ENCODE data around the gene PCDHA1.

Gene PCDHA1

DNA sequence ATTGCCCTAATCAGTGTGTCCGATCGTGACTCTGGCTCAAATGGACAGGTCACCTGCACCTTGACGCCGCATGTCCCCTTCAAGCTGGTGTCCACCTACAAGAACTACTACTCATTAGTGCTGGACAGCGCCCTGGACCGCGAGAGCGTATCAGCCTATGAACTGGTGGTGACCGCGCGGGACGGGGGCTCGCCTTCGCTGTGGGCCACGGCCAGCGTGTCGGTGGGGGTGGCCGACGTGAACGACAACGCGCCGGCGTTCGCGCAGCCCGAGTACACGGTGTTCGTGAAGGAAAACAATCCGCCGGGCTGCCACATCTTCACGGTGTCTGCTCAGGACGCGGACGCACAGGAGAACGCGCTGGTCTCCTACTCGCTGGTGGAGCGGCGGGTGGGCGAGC lies 97.4 kb downstream of the PCDHA1 start:
- H3K27me3 Mint-ChIP-seq, result peaks cover 8% of the 10 kb centered on the region
- DNase-seq (ENCODE audit: low spot score in 2 of 2) (no peak), ATAC-seq (ENCODE audit: low read depth) (no peak)
- H3K4me1 Mint-ChIP-seq, result no peaks in the 10 kb centered on the region
- H3K4me3 Mint-ChIP-seq, result no peak overlapping the region
- H3K27ac Mint-ChIP-seq, result no peak overlapping the region
- no peaks in the 10 kb centered on the region for H3K36me3 Mint-ChIP-seq
- H3K9me3 Mint-ChIP-seq, result peaks cover 11% of the 10 kb centered on the region

DNA sequence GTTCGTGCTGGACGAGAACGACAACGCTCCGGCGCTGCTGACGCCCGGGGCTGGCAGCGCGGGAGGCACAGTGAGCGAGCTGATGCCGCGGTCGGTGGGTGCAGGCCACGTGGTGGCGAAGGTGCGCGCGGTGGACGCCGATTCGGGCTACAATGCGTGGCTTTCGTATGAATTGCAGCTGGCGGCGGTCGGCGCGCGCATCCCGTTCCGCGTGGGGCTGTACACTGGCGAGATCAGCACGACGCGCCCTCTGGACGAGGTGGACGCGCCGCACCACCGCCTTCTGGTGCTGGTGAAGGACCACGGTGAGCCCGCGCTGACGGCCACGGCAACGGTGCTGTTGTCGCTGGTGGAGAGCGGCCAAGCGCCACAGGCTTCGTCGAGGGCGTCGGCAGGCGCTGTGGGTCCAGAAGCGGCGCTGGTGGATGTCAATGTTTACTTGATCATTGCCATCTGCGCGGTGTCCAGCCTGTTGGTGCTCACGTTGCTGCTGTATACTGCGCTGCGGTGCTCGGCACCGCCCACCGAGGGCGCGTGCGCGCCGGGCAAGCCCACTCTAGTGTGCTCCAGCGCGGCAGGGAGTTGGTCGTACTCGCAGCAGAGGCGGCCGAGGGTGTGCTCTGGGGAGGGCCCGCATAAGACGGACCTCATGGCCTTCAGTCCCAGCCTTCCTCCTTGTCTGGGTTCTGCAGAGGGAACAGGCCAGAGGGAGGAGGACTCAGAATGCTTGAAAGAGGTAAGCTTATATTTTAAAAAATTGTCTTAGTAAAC lies 98.2 kb downstream of the PCDHA1 start:
- H3K27me3 Mint-ChIP-seq, result peaks cover 7% of the 10 kb centered on the region
- H3K9me3 Mint-ChIP-seq, result peaks cover 10% of the 10 kb centered on the region
- DNase-seq (ENCODE audit: low spot score in 2 of 2), result no peak
- H3K36me3 Mint-ChIP-seq, result no peaks in the 10 kb centered on the region
- no peak overlapping the region for H3K27ac Mint-ChIP-seq
- ATAC-seq (ENCODE audit: low read depth), result no peak
- H3K4me3 Mint-ChIP-seq, result no peak overlapping the region
- no peaks in the 10 kb centered on the region for H3K4me1 Mint-ChIP-seq

DNA sequence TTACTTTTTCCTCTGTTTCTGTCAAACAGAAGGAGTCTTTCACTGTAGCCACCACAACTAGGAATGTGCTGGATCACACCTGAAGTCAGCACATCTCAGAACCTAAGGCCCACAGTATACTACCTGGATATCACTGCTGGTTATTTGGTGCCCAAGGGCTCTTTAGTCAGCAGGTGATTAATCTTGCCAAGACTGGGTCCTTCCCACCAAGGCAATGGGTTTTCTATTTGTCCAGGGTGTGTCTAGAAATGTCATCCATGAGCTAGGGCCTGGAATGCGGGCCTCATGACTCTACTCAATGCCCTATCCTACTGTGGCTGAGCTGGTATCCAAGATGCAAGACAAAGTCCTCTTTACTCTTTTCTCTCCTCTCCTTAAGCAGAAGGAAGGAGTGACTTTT lies 130.4 kb downstream of the PCDHA1 start:
- DNase-seq (ENCODE audit: low spot score in 2 of 2), result no peak
- H3K4me1 Mint-ChIP-seq, result no peaks in the 10 kb centered on the region
- no peaks in the 10 kb centered on the region for H3K36me3 Mint-ChIP-seq
- H3K9me3 Mint-ChIP-seq, result peaks cover 6% of the 10 kb centered on the region
- ATAC-seq (ENCODE audit: low read depth), result no peak
- H3K4me3 Mint-ChIP-seq, result no peak overlapping the region
- H3K27ac Mint-ChIP-seq, result no peak overlapping the region
- no peaks in the 10 kb centered on the region for H3K27me3 Mint-ChIP-seq

- Mint-ChIP-seq H3K4me1 (no peaks in the 10 kb centered on the region), H3K4me3 (no peak overlapping the region), H3K36me3 (no peaks in the 10 kb centered on the region), H3K9me3 (no peaks in the 10 kb centered on the region), H3K27me3 (peaks cover 10% of the 10 kb centered on the region), H3K27ac (no peak overlapping the region)
- ATAC-seq (ENCODE audit: low read depth) (no peak), DNase-seq (ENCODE audit: low spot score in 2 of 2) (no peak)
Observed at GRCh38 chr5:140923601-140924000, 137.7 kb downstream of the PCDHA1 start.

DNA sequence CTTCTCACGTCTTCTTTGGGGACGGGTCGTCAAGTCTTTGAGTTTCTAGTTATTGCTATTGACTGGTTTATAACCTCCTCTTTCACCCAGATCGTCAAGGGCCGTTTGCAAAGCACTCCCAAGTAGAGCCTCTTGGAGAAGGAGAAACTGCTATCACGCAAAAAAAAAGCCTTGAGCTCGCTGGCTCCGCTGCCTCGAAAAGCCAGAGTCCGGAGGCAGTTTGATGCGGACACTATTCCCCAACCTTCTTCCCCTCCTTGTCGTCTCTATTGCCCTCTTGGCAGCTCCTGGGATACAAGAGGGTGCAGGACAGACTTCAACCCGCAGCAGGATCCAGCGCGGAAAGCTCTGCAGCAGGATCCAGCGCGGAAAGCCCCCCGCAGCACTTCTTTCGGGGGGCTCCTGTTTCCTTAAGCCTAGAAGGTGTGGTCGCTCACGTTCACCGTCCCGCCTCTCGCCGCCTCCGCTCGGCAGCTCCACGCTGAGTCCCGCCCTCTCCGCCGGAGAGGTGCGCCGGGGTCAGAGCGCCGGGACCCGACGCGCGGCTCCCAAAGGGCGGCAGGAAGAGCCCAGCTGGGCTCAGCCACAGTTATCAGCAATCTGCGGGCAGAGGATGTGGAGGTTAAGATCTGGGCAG lies 140.0 kb downstream of the PCDHA1 start, which contains the start of gene PCDHAC1:
Gene PCDHAC1 (plus strand): TSS at position 494 of the 637 bp plus-strand sequence. CDS start 594 bp downstream, outside the sequence.
- peak within 1 kb of the TSS; percentile 17 for H3K4me3 Mint-ChIP-seq
- H3K27me3 Mint-ChIP-seq, result peaks cover 10% of the 10 kb centered on the region
- ATAC-seq (ENCODE audit: low read depth), result no peak
- no peak for DNase-seq (ENCODE audit: low spot score in 2 of 2)
- no peak within 1 kb of the TSS for H3K27ac Mint-ChIP-seq
- no peaks in the 10 kb centered on the region for H3K4me1 Mint-ChIP-seq
- H3K36me3 Mint-ChIP-seq, result no peaks in the 10 kb centered on the region
- no peaks in the 10 kb centered on the region for H3K9me3 Mint-ChIP-seq

GRCh38 chr5:140926443-140927227 lies 140.7 kb downstream of the PCDHA1 start:
- H3K36me3 Mint-ChIP-seq, result no peaks in the 10 kb centered on the region
- H3K27me3 Mint-ChIP-seq, result peaks cover 10% of the 10 kb centered on the region
- no peak for ATAC-seq (ENCODE audit: low read depth)
- no peak for DNase-seq (ENCODE audit: low spot score in 2 of 2)
- no peaks in the 10 kb centered on the region for H3K9me3 Mint-ChIP-seq
- no peaks in the 10 kb centered on the region for H3K4me1 Mint-ChIP-seq
- no peak overlapping the region for H3K27ac Mint-ChIP-seq
- H3K4me3 Mint-ChIP-seq, result peak overlapping the region; percentile 17

DNA sequence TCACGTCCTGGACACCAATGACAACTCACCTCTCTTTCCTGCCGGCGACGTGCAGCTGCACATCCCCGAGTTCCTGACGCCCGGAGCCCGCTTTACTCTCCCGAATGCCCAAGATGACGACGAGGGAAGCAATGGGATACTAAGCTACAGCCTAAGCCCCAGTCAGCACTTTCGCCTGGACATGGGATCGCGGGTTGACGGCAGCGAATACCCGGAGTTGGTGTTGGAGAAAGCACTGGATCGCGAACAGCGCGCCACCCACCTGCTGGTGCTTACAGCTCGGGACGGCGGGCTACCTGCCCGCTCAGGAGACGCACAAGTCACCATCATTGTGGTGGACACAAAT lies 141.3 kb downstream of the PCDHA1 start:
- H3K27me3 Mint-ChIP-seq, result peaks cover 10% of the 10 kb centered on the region
- H3K27ac Mint-ChIP-seq, result no peak overlapping the region
- H3K4me3 Mint-ChIP-seq, result no peak overlapping the region
- no peak for ATAC-seq (ENCODE audit: low read depth)
- H3K9me3 Mint-ChIP-seq, result no peaks in the 10 kb centered on the region
- H3K4me1 Mint-ChIP-seq, result no peaks in the 10 kb centered on the region
- DNase-seq (ENCODE audit: low spot score in 2 of 2), result no peak
- H3K36me3 Mint-ChIP-seq, result no peaks in the 10 kb centered on the region

DNA sequence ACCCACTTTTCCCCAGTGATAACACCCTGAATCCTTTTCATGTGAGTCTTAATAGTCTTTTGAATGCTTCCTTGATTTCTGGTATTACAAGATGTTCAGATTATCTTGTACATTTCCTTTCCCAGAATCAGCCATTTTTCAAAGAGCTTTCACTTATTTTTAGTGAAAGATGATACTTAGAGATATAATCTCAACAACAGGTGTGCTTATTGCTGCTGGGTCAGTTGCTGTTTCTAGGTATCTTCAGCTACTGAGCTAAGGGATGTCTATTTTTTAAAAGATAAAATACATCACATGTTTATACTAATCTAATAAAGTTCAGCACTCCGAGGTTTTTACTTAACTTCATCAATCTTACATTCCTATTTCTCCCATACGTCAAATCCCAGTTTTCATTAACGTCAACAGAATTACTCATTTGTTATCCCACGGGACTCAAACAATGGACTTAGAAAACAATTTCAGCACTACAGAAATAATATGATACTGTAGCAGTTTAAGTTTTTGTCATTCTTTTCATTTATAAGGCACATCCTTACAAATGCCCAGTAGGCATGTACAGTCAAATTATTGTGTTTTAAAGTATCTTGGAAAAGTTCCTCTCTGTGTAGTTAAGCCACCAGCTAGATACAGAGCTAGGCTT lies 149.1 kb downstream of the PCDHA1 start:
- no peak for ATAC-seq (ENCODE audit: low read depth)

GRCh38 chr5:140946578-140946977 lies 160.6 kb downstream of the PCDHA1 start:
- Mint-ChIP-seq H3K36me3 (no peaks in the 10 kb centered on the region), H3K9me3 (peaks cover 15% of the 10 kb centered on the region), H3K4me1 (no peaks in the 10 kb centered on the region), H3K4me3 (no peak overlapping the region), H3K27ac (no peak overlapping the region), H3K27me3 (no peaks in the 10 kb centered on the region)
- DNase-seq (ENCODE audit: low spot score in 2 of 2) (no peak), ATAC-seq (ENCODE audit: low read depth) (no peak)

More for the DNA sequence above, 149.1 kb downstream of the PCDHA1 start:
- H3K36me3 Mint-ChIP-seq, result no peaks in the 10 kb centered on the region
- H3K4me3 Mint-ChIP-seq, result no peak overlapping the region
- no peaks in the 10 kb centered on the region for H3K9me3 Mint-ChIP-seq
- no peaks in the 10 kb centered on the region for H3K4me1 Mint-ChIP-seq
- H3K27me3 Mint-ChIP-seq, result no peaks in the 10 kb centered on the region
- no peak overlapping the region for H3K27ac Mint-ChIP-seq
- no peak for DNase-seq (ENCODE audit: low spot score in 2 of 2)

- H3K36me3 Mint-ChIP-seq, result no peaks in the 10 kb centered on the region
- no peak for ATAC-seq (ENCODE audit: low read depth)
- H3K9me3 Mint-ChIP-seq, result peaks cover 3% of the 10 kb centered on the region
- no peak overlapping the region for H3K4me3 Mint-ChIP-seq
- H3K27ac Mint-ChIP-seq, result no peak overlapping the region
- no peaks in the 10 kb centered on the region for H3K27me3 Mint-ChIP-seq
- no peak for DNase-seq (ENCODE audit: low spot score in 2 of 2)
- H3K4me1 Mint-ChIP-seq, result no peaks in the 10 kb centered on the region
Observed at GRCh38 chr5:140951636-140952035, 165.7 kb downstream of the PCDHA1 start.

- H3K4me3 Mint-ChIP-seq, result no peak overlapping the region
- H3K4me1 Mint-ChIP-seq, result no peaks in the 10 kb centered on the region
- peaks cover 2% of the 10 kb centered on the region for H3K9me3 Mint-ChIP-seq
- no peaks in the 10 kb centered on the region for H3K27me3 Mint-ChIP-seq
- no peaks in the 10 kb centered on the region for H3K36me3 Mint-ChIP-seq
- ATAC-seq (ENCODE audit: low read depth) (no peak), DNase-seq (ENCODE audit: low spot score in 2 of 2) (no peak)
- no peak overlapping the region for H3K27ac Mint-ChIP-seq
Observed at GRCh38 chr5:140953234-140953633, 167.3 kb downstream of the PCDHA1 start.

GRCh38 chr5:140962190-140962589 lies 176.2 kb downstream of the PCDHA1 start:
- Mint-ChIP-seq H3K27ac (no peak overlapping the region), H3K9me3 (no peaks in the 10 kb centered on the region), H3K36me3 (no peaks in the 10 kb centered on the region), H3K4me3 (no peak overlapping the region), H3K4me1 (no peaks in the 10 kb centered on the region), H3K27me3 (peaks cover 8% of the 10 kb centered on the region)
- ATAC-seq (ENCODE audit: low read depth) (no peak), DNase-seq (ENCODE audit: low spot score in 2 of 2) (no peak)

- H3K4me3 Mint-ChIP-seq, result no peak overlapping the region
- no peaks in the 10 kb centered on the region for H3K9me3 Mint-ChIP-seq
- peaks cover 12% of the 10 kb centered on the region for H3K27me3 Mint-ChIP-seq
- H3K36me3 Mint-ChIP-seq, result no peaks in the 10 kb centered on the region
- DNase-seq (ENCODE audit: low spot score in 2 of 2) (no peak), ATAC-seq (ENCODE audit: low read depth) (no peak)
- H3K27ac Mint-ChIP-seq, result no peak overlapping the region
- H3K4me1 Mint-ChIP-seq, result no peaks in the 10 kb centered on the region
Observed at GRCh38 chr5:140964356-140964755, 178.4 kb downstream of the PCDHA1 start.

DNA sequence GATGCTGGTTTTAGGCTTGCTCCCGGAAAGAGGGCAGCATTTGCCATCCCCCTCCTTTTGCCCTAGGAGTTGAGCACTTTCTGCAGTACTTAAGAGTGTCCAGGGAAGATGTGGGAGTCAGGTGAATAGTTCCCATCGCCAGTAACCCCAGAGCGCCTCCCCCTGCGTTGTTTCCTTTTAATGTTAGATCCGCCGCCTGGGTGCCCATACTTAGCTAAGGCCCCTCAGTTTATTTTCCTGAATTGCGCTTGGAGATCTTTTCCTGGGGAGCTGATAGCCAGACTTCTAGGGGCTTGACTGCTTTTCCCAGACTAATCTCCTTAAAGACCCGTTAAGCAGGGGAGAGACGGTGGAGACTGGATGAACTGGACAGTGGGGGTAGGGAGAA lies 180.0 kb downstream of the PCDHA1 start:
- DNase-seq (ENCODE audit: low spot score in 2 of 2) (no peak), ATAC-seq (ENCODE audit: low read depth) (no peak)
- Mint-ChIP-seq H3K27ac (no peak overlapping the region), H3K9me3 (no peaks in the 10 kb centered on the region), H3K4me3 (no peak overlapping the region), H3K36me3 (no peaks in the 10 kb centered on the region), H3K27me3 (peaks cover 12% of the 10 kb centered on the region), H3K4me1 (no peaks in the 10 kb centered on the region)
